NOMO-1 treated with DMSO at 0.1 percent for 48 hours (cell line): ENCODE data around the gene DDX11.
"Not testable (repeated sequence)": the region's sequence is repeated elsewhere in the genome, so short reads cannot be mapped to it uniquely, and the experiment has no call there.

Experiments
- DNase-seq: peaks from one replicate; lab custom pipeline; 2025; ENCODE audit not compliant: unreplicated experiment; lab: John Stamatoyannopoulos, UW

Gene DDX11

GRCh38 chr12:31073527-31074332, at the start of gene DDX11:
Gene DDX11, plus strand, starts transcription at chr12:31073860. Its CDS starts 4,534 bp downstream, at chr12:31078394.
- DNase-seq = peak; percentile 84

GRCh38 chr12:31026202-31026601, 47.5 kb upstream of the DDX11 start:
- DNase-seq = no peak

GRCh38 chr12:31027006-31027405, 46.7 kb upstream of the DDX11 start:
- DNase-seq = not testable (repeated sequence)

GRCh38 chr12:31029468-31029867, 44.2 kb upstream of the DDX11 start:
- no peak for DNase-seq

GRCh38 chr12:31029916-31030562, 43.6 kb upstream of the DDX11 start:
- peak; percentile 10 for DNase-seq

- DNase-seq = peak; percentile 19
Observed at GRCh38 chr12:31031951-31032335, 41.7 kb upstream of the DDX11 start.

GRCh38 chr12:31033146-31033545, 40.5 kb upstream of the DDX11 start:
- no peak for DNase-seq

- DNase-seq = no peak
Observed at GRCh38 chr12:31033681-31034080, 40.0 kb upstream of the DDX11 start.

- DNase-seq = no peak
Observed at GRCh38 chr12:31034372-31034771, 39.3 kb upstream of the DDX11 start.

GRCh38 chr12:31035226-31035625, 38.4 kb upstream of the DDX11 start:
- no peak for DNase-seq

- DNase-seq = no peak
Observed at GRCh38 chr12:31035967-31036665, 37.5 kb upstream of the DDX11 start.

GRCh38 chr12:31037028-31037427, 36.6 kb upstream of the DDX11 start:
- no peak for DNase-seq

- DNase-seq = no peak
Observed at GRCh38 chr12:31037931-31038330, 35.7 kb upstream of the DDX11 start.

- no peak for DNase-seq
Observed at GRCh38 chr12:31041033-31041564, 32.6 kb upstream of the DDX11 start.

- not testable (repeated sequence) for DNase-seq
Observed at GRCh38 chr12:31050143-31050542, 23.5 kb upstream of the DDX11 start.

GRCh38 chr12:31050548-31050947, 23.1 kb upstream of the DDX11 start:
- DNase-seq = not testable (repeated sequence)

GRCh38 chr12:31051692-31052091, 22.0 kb upstream of the DDX11 start:
- DNase-seq = not testable (repeated sequence)

GRCh38 chr12:31052121-31052520, 21.5 kb upstream of the DDX11 start:
- not testable (repeated sequence) for DNase-seq

- DNase-seq = not testable (repeated sequence)
Observed at GRCh38 chr12:31052666-31053439, 20.8 kb upstream of the DDX11 start.

- not testable (repeated sequence) for DNase-seq
Observed at GRCh38 chr12:31053944-31054343, 19.7 kb upstream of the DDX11 start.

GRCh38 chr12:31057671-31058070, 16.0 kb upstream of the DDX11 start:
- no peak for DNase-seq
